Activated CD4-positive, alpha-beta T cell treated with anti-CD3 and anti-CD28 coated beads, Interleukin-2, amount 50 U/mL, for 24 hours (primary cell): ENCODE results near the gene ACYP1.

ENCODE experiments used
- DNase-seq, 2 donors: peaks; one replicate each; pipeline ENCODE4 v3.0.0-alpha.2; 2020; ENCODE audit warnings: low read depth in 1 of 2, low spot score in 1 of 2

Gene ACYP1

DNA sequence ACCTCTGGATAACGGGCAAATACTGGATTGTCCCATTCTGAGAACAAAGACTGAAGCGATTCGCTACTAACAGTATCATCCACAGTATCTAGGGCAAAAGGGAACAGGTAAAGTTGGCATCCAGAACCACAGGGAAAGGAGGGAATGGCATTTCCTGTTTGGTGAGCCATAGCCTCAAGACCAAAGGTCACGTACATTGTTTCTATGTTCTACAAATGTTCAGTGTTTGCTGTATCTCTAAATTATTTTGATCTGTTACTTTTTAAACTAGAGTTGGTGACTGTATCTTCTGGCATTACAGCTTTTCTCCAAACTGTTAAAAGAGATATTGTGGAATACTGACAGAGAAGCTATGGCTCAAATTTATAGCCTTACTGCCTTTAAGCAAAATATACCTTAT is 22.2 kb downstream of the ACYP1 start:
- DNase-seq, result no peak

DNA sequence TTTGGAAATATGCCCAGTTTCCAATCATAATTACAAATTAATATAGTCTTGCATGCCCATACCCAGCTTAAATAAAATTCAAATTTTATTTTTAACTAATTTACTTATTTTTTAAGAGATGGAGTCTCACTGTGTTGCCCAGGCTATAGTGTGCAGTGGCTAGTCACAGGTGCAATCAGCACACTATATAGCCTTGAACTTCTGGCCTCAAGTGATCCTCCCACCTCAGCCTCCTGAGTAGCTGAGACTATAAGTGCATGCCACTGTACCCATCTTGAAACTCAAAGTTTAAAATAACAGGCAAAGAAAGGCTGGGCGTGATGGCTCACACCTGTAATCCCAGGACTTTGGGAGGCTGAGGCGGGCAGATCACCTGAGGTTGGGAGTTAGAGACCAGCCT is 22.9 kb downstream of the ACYP1 start:
- DNase-seq, result no peak

DNA sequence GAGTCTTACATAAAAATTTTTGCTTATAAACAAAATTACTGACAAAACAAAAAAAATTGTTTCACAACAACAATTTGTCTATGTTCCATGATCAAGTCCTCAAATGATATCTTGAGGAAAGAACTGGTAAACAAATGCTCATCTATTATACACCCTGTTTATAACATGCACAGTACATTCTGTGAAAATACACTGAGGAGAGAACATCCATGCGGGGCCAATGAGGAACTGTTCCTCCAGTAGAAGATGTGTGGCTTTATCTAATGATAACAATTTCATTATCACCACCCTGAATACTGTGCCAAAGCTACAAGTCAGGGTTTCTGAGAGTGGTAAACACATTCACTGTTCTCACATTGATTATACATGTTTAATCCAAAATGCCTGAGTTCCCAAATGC is 23.3 kb downstream of the ACYP1 start:
- no peak for DNase-seq

DNA sequence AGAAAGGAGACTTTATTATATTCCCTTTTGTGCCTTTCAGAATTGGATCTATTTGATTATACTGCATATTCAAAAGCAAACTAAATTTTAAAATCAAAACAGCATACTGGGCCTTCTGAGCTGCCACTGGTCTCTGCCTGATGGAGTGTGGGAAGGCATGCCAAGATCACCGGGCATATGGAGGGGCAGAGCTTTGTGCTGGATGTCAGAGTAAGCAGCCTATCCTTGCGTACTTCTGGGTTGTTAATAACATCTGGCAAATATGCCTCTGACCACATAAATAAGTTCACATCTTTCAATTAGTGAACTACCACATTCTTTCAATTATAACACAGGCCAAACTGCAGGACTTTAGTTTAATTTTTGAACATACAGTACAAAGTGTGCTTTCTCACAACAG is 30.9 kb downstream of the ACYP1 start:
- no peak for DNase-seq

DNA sequence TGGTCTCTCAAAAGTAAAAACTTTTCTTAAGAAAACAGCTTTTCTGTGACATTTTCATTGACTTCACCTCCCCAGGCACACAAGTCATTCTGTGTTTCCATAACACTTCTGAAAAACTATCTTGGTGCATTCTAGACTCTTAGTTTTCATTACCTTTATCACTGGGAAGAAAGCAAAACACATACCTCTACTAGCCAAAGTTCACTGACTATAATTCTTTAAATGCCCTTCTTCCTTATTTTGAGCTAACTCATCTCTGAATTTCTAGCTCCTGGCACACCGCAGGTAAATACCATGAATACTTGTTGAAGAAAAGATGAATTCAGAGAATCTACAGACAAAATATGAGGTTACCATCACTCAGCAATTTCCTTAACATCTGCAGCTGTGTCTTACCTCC is 33.7 kb downstream of the ACYP1 start:
- no peak for DNase-seq

DNA sequence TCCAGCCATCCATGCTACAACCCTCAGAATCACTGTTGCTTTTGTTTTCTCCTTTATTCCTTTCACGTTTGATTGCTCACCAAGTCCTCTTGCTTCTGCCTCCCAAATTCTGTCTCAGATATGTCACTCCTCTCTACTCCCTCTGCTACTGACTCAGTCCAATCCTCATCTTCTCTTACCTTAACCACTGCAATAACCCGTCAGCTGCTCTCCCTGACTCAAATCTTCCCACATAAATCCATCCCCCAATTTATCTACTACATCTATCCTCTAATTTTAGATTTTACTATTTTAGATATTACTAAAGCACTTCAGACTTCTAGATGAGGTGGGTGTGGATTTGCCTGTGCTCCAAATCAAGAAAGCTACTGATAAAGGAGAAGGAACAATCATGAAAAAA is 37.9 kb downstream of the ACYP1 start:
- no peak for DNase-seq

DNA sequence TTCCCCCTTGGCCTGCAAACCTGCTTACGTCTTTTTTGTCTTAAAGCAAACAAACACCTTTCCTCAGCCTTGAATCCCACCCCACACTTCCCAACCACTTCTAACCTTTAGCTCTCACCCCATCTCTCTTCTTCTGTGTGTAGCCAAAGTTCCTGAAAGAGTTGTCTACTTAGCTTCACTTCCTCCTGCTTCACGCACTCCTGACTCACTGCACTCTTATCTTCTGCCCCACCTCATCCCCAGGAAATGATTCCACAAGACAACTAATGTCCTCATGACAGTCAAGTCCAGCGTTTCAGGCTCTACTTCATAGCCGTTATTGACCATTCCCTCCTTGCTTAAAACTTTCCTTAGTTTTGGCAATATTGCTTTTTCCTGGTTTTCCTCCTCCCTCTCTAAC is 38.7 kb downstream of the ACYP1 start:
- DNase-seq, result no peak

DNA sequence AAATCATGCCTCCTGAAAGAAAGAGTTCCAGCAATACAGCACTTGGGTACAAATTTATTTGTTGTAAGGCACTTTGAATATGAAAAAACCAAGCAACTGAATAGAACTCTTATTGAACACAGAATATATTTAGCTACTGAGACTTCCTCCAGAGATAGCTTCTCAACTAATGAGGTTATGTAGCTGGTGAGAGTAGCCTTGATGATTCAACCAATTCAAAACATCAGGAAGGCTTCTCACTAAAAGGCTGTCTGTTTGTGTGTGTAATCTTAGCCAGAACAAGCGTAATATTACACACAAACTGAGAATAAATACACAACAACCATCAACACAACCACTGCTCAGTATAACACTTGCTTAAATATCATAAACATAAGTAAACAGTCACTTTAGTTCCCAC is 40.7 kb downstream of the ACYP1 start:
- no peak for DNase-seq

DNA sequence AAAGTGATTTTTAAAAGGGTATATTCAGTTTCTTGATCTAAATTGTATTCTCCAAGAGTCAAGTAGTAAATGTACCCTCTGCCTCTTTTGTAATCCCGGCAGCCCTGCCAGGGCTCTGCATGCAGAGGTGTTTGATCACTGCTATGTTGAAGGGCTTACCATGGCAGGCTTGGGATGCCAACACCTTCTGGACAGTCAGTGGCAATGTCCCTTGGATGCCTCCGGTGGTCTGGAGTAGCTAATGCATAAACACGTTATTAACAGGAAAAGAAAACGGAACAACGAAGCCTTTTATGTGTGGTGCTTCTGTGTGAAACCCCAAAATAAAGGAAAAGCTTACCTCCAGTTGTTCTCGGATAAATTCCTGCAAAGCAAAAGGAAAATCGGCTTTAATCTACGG is 41.2 kb downstream of the ACYP1 start:
- DNase-seq, result no peak

DNA sequence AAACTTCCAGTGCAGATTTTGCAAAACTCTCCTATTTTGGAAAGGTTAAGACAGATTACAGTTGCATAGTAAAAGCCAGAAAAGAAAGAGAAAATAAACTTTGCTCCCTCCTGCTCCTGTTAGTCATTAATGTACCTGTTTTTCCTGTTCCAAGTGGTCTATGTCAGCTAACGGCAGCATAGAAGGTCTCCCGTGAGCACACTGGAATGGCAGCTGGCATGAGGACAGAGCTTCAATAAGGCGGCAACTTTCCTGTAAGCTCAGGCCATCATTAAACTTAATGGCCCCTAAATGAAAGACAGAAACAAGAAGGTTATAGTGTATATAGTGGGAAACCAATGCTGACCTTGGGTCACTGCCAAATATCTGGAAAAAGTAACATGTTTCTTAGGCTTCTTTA is 45.1 kb downstream of the ACYP1 start:
- no peak for DNase-seq

DNA sequence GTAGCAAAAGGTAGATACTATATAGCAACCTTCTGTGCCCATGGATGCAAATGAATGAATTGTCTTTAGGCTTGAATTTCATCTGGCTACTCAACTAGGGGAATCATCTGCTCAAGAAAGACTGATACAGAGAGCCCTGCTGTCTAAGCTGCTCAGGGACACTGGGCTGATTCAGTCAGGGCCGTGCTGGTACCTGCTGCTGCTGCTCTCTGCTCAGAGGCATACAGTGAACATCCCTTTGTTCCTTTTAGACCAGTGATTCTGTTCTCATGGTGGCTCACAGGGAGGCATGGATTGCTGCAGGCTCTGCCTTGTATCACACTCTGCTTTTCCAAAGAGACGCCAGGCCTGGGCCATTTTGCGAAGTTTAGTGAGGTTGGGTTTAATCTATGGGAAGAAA is 47.0 kb downstream of the ACYP1 start:
- no peak for DNase-seq

DNA sequence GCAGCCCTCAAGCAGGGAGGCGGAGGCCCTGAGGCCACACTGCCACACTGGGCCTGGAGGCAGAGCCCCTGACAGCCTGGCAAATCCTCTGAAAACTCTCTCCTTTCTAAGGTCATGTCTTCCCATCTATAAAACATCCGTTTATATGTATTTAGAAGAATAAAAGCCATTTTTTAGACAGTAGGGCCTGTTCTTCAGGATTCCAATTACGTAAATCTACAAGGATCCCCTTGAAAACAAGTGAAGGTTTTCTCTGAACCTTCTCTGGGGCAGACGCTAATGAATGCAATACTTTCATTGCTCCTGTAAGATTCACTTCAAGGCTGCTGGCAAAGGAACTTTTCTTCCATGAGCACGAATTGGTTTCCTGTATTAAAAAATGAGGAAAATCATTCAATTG is 48.3 kb downstream of the ACYP1 start:
- no peak for DNase-seq

DNA sequence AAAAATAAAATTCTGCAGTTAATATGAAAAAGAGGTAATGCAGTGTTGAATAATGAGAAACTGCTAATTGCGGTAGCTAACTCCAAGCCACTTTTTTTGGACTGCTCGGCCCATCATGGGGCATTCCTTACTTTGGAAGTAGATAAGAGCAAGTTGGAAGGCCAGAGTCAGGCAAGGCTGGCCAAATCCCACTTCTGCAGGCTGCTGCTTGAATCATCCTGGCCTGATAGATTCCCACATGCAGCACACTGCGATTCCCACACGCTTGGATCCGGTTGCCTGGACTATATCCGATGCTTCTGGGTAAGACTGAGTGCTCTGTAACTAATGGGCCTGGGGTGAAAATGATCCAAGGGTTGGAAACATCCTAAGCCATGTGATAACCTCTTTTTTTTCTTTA is 50.5 kb downstream of the ACYP1 start:
- no peak for DNase-seq

DNA sequence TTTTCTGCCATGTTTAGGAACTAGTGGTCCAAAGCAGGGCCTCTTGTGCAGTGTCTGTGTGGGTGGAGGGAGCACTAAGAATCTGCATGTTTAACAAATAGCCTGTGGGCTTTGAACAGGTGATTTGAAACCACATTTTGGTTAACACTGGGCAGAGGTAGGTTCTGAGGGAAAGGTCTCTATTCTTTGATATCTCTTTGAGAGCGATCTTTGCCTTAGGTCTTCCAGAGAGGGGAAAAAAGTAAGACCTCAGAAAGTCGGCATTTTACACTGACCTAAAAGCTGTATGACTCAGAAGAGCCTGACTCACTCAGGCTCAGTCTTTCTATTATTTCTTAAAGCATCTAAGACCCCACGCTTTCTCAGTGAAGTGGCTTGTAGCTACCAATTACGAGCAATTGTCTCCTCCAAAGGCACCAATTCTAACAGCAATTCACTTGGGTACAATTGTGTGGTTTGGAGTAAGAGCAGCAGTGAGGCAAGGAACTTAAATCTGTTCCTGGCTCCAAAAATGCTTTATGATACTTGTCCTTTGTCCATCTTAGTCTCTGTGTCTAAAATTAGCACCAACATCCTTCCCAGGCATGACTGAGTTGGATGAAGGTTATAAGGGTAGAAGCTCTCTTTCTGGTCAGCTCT is 52.3 kb downstream of the ACYP1 start:
- DNase-seq, result no peak

DNA sequence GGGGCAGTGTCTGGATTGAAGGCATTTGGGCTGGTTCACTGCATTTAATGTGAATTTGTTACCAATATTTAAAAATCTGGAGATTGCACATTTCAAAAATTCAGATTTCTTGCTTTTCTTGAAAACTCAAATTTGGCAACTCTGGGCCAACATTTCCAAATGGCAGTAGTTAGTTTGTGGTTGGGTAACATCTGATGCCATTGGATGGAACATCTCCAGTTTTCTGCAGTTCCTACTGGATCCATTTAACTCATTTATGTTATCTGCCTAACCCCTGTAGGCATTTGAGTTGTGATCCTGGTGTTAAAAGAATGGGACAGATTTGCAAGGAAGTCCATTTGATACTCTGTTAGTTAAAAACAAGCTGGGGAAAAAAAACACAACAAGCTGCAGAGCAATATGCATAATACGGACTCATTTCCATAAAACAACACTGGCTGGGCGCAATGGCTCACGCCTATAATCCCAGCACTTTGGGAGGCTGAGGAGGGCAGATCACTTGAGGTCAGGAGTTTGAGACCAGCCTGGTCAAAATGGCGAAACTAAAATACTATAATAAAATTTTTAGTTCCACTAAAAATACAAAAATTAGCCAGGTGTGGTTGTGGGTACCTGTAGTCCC is 53.2 kb downstream of the ACYP1 start:
- DNase-seq, result no peak

DNA sequence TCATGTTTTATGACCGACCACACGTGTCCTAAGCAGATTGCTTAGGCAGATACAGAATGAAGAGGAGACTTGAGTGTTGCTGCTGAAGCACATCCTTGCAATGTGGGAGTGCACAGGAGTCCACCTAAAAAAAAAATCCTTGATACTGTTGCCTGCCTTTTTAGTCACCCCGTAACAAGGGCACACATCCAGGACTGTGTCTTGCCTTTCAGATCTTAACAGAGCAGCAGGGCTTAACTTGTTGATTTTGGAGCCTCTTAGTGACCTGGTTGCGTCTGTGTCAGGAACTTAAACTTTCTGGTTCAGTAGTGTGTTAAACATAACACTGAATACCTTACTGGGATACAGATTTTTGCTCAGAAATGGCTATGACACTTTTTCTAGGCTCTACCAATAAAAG is 54.6 kb downstream of the ACYP1 start:
- no peak for DNase-seq

DNA sequence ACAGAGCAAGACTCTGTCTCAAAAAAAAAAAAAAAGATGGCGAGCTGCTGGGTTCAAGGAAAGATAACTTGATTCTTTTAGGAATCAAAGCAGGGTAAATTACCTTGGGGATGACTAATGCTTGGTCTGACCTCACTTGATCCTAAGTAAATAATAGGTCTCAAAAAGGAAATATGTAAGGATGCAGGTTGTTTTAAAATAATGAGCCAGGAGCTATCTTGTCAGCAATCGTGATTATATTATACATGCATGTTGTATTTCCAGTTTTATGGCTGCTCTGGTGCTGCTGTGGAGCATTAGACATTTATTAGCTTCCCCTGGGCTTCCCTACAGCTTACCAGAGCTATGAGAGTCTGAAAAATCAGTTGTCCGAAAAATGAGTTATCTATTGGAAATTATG is 58.5 kb downstream of the ACYP1 start:
- no peak for DNase-seq

DNA sequence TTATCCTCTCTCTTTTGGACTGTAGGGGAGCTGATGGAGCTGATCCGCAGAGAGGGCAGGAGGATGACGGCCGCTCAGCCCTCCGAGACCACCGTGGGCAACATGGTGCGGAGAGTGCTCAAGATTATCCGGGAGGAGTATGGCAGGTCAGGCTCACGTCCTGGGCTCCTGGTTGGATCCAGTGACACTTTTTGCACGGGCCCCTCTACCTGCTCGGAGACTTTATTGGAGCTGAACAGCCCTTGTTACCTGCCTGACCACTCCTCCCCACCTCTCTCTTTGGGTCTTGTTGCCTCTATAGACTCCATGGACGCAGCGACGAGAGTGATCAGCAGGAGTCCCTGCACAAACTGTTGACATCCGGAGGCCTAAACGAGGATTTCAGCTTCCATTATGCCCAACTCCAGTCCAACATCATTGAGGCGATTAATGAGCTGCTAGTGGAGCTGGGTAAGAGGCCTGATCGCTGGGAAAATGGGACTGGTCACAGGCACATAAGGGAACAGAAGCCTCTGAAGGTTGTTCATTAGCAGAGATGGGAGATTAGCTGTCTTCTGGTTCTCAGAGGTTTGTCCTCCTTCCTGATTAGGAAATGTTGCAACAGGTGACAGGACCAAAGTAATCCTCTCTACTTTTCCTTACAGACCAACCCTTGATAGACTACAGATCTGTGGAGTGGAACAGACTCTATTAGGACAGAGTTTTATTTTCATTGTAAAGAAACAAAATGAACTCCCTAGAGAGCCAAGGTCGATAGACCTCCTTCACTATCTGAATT is 60.4 kb downstream of the ACYP1 start:
- DNase-seq, result no peak
